Bone marrow (tissue), 2 donors: ENCODE results near the gene NFAT5.
"Not testable (repeated sequence)": the region's sequence is repeated elsewhere in the genome, so short reads cannot be mapped to it uniquely, and the experiment has no call there.

Experiments
- DNase-seq, 2 donors: peaks; one replicate each; lab custom pipeline; 2025; lab: John Stamatoyannopoulos, UW

NFAT5 gene, protein sequence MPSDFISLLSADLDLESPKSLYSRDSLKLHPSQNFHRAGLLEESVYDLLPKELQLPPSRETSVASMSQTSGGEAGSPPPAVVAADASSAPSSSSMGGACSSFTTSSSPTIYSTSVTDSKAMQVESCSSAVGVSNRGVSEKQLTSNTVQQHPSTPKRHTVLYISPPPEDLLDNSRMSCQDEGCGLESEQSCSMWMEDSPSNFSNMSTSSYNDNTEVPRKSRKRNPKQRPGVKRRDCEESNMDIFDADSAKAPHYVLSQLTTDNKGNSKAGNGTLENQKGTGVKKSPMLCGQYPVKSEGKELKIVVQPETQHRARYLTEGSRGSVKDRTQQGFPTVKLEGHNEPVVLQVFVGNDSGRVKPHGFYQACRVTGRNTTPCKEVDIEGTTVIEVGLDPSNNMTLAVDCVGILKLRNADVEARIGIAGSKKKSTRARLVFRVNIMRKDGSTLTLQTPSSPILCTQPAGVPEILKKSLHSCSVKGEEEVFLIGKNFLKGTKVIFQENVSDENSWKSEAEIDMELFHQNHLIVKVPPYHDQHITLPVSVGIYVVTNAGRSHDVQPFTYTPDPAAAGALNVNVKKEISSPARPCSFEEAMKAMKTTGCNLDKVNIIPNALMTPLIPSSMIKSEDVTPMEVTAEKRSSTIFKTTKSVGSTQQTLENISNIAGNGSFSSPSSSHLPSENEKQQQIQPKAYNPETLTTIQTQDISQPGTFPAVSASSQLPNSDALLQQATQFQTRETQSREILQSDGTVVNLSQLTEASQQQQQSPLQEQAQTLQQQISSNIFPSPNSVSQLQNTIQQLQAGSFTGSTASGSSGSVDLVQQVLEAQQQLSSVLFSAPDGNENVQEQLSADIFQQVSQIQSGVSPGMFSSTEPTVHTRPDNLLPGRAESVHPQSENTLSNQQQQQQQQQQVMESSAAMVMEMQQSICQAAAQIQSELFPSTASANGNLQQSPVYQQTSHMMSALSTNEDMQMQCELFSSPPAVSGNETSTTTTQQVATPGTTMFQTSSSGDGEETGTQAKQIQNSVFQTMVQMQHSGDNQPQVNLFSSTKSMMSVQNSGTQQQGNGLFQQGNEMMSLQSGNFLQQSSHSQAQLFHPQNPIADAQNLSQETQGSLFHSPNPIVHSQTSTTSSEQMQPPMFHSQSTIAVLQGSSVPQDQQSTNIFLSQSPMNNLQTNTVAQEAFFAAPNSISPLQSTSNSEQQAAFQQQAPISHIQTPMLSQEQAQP (N-terminal part only)

DNA sequence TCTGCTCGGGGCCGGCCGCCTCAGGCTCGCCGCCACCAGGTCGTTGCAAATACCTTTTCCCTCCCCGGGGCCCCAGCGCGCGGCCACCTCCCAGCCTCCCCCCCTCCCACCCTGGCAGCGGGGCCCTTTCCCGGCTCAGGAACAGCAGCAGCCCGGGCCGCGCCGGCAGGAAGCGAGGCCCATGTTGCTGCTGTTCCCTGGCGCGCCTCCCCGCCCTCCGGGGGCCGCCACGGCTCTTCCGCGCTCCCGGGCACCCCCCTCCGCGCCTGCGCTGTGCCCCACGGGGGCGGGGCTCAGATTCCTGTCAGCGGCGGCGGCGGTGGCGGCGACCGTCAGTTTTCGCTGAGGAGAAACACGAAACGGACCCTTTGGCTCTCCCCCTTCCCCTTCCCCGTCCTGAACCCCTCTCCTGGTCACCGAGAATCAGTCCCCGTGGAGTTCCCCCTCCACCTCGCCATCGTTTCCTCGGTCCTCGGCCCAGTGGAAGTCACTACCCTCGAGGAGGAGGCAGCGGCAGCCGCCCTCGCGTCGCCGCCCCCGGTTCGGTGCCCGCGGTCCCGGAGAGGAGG is at the start of gene NFAT5:
NFAT5 (plus strand) TSS at position 296 of the 569 bp plus-strand sequence. CDS start 336 bp downstream, outside the sequence.
- DNase-seq = peak; percentile 59 to 86

DNA sequence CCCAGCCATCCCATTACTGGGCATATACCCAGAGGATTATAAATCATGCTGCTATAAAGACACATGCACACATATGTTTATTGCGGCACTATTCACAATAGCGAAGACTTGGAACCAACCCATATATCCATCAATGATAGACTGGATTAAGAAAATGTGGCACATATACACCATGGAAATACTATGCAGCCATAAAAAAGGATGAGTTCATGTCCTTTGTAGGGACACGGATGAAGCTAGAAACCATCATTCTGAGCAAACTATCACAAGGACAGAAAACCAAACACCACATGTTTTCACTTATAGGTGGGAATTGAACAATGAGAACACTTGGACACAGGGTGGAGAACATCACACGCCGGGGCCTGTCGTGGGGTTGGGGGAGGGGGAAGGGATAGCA is 47.9 kb upstream of the NFAT5 start:
- not testable (repeated sequence) for DNase-seq

DNA sequence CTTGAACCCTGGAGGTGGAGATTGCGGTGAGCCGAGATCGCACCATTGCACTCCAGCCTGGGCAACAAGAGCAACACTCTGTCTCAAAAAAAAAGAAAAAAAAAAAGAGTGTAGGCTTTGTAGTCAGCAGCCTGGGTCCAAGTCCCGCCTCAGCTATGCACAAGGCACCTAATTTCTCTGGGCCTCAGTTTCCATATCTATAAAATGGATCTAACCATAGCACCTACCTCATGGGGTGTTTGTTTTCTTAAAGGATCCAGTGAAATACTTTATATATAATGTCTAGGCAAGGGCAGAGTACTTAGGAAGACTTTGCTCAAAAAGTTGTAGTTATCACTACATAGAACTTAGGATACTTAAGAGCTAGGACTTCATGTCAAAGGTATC is 45.4 kb upstream of the NFAT5 start:
- DNase-seq = no peak

DNA sequence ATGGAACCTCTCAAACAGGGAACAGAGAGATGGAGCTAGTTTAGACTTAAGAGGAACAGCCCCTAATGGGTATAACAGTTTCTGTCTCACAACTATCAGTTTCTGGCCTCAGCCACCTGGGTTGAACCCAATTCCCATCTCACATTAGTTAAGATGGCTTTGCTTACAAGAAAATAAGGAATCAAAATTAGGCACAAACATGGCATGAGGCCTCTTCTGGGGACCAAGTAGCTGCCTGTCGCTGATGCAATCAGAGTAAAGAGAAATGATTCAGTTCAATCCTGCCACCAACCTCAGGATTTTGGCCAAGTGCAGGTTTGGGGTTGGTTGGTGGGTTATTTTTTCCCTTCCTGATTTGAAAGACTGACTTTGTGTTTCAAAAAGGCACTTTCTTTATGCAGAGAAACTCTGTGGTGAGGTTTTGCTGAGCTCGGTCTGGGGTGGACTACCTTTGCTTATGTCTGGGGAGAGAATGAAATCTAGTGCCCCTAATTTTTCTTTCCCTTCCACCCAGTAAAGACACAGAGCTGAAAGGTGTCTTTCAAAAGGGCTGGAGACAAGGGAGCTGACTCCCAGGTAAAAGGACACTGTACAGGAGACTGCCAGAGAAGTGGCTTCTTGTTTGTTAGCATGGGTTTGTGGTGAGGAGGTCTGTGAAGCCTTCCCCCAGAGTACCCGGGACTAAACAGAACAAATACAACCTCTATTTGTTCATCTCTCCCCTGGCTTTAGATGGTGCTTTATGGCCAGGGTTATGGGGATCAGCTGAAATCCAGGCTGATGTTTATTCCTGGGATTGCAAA is 44.8 kb upstream of the NFAT5 start:
- DNase-seq = no peak

DNA sequence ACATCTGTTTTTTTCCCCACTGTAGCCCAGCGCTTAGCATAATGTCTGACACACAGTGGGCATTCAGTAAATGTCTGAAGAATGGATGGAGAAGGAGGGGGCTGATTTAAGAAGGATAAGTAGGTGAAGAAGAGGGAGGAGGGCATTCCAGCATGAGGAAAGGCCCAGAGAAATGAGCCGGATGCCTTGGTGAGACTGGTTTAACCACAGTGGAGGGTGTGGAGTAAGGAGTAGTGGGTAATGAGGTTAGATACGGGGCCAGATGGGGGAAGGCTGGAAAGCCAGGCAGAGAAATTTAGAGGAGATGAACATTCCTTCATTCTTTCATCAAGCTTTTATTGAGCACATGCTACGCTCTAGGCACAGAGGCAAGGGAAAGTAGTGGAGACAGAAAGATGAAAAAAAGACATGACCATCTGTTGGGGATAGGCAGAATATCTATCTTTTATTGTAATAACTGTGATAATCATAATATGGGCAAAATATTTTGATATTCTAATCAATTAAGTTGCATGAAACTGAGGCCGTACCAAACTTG is 43.7 kb upstream of the NFAT5 start:
- no peak for DNase-seq

DNA sequence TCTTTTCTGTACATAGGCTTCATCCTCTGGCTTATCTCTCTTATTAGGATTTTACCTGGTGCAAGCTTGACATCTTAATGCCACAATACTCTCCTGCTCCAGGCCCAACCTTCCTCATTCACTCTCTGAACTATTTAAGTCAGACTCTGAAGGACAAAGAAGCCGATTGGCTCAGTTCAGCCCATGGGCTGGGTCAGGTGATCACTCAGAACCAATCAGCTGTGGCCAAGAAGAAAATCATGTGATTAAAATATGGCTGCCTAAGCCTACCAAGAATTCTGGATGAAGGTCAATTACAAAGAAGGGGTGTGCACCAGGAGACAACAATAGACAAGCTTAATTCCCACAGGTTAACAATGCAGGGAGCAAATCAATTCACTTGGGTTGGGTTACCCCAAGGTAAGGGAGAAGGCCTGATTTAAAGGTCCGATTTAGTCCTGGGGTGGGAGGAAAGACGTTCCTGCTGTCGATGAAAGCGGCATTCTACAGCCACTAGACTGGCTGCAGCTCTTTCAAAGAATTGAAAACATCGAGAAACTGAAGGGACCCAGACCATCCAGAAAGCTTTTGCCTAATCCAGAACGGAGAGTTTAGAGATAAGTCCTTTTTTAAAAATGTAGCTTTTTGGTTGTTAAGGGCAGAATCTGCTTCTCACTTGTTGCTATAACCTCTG is 42.9 kb upstream of the NFAT5 start:
- no peak for DNase-seq

DNA sequence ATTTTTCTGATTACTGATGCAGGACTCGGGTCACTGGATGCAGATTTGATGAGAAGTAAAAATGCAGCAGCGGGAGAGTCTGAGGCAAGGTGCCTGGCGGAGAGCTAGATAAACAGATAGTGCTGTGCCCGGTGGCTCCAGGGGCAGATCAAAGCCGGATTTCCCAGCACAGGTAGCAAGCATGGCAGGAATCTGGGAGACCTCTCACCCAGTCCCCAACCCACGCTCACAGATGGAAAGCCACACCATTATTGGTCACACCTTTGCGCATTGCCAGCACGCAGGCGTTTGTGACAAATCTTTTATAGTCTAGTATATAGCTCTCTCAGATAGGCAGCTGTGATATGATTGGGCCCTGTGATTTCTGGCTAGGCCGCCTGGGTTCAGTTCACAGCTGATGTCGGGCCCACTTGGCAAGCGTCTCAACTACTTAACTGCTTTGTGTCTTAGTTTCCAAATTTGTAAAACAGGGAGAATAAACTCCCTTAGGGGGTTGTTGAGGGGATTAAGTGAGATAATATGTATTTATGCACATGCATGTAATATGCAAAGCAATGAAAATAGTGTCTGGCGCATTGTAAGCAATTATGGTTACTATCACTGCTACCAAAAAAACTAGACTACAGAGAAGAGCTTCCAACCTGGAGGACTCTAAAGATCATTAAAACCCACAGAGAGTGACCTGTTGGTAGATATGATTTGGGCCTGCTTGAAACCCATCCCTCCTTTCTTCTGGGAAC is 42.0 kb upstream of the NFAT5 start:
- DNase-seq = no peak

DNA sequence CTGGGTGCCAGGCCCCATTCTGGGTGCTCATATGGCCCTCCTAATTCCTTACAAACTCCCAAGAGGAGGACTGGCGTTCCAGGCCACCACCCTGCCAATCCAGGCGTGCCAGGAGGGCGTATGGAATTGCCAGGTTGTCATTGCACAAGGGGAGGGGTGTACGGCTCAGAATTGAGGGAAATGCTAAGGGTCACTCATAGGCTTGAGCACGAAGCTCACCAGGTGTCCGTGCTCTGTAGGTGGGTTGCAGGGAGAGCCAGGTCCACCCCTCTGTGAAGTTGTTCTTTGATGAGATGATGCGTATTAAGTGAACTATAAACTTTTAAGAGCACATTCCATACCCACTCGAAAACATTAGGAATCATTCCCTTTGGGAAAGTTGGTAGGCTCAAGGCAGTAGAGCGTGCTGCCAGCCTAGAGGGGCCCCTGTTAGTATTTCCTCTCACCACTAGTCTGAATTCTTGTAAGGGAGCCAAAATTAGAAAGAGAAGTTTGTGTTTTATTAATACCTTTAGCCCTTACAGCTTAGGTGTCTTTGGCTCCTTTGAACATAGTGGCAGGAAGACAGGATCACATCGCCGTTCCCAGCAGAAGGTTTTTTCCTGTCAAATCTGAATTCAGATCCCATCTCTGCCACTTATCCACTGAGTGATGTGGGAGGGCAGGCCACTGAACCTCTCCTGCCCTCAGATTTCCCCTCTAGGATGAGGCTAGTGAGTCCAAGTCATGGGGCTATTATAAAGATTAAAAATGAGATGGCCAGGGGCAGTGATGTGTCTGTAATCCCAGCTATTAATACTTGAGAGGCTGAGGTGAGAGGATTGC is 38.7 kb upstream of the NFAT5 start:
- no peak for DNase-seq

DNA sequence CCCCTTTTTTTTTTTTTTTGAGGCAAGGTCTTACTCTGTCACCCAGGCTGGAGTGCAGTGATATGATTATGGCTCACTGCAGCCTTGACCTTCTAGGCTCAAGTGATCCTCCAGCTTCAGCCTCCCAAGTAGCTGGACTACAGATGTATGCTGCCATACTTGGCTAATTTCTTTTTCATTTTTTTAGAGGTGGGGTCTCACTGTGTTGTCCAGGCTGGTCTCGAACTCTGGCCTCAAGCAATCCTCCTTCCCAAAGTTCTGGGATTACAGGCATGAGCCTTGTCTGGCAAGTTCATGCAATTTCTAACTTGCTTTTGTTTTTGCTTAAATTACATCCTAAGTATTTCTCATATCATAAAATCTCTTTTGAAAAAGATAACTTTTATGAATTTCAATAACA is 33.8 kb upstream of the NFAT5 start:
- no peak for DNase-seq

DNA sequence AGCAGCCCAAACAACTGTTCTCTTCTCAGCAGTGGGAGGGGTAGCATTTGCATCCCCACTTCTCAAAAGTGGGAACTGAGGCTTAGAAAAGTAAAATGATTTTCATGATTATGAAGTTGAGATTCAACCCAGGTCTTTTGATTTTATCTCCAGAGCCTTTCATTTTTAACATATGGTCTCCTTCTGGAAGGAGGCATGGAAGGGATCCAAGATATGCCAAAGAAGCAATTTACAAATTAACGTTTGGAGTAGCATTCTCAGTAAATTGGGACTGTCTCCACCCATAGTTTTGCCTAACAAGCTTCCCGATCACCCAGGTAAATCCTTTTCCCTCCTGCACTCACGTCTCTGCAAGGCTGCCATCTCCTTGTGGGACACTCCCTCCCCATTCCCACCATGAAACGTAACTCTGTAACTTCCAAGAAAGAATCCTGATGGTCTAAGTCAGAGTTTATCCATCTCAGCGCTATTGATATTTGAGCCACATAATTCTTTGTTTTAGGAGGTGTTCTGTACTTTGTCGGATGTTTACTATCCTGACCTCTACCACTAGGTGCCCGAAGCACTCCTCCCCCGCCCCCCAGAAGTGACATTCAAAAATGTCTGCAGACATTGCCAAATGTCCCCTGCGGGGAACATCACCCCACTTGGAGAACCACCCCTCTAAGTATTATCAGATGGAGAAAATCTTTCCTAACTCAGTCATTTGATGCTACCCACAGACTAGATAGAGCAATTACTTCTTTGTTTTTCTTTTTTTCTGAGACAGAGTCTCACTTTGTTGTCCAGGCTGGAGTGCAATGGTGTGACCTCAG is 32.9 kb upstream of the NFAT5 start:
- DNase-seq = no peak

DNA sequence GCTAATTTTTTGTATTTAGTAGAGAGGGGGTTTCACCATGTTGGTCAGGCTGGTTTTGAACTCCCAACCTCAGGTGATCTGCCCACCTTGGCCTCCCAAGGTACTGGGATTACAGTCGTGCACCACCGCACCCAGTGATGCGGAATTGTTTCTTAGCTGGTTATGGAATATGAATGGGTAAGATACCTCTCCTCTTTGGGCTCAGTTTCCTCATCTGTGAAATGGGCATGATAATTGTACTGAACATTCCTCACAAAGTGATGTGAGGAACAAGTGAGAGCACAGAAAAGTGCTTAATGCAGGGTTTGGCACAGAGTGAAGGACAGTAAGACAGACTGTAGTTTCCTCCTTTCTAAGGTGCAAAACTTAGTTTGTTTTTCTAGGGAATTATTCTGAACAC is 31.0 kb upstream of the NFAT5 start:
- DNase-seq = no peak

DNA sequence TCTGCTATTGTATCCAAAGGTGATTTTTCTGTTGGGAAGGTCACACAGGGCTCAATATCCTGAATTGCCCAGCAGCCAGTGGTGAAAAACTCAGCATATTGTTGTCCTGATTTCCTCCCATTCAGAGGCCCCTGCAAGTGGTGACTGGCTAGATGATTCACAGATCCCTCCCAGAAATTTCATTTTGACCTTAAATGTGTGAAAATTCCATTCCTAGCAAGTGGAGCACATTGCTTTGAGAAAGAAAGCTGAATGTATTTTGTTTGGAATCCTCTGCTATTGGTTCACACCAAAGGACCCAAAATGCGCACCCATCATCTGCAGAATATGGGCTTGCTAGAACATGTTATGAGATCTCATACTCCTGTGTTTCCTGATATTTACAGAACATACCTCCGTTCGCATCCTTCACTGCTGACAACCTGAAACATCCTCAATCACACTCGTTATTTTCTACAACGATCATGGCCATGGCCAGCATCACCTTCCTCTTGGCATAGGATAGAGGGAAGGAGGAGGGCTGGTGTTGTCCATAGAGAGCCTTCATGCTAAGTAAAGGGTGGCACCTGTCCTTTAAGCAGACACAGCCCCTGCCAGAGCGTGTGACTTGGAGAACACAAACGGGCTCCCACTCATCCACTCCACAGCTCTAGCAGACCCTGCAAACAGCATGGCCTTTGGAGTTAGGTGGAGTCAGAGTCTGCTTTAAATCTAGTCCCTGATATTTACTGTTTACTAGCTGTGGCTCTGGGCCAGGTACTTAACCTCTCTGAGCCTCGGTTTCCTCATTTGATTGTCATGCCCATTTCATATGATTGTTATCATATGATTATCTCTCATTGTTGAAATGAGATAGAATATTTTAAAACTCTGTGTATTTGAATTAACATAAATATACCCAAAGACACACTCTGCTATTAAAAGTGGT is 30.4 kb upstream of the NFAT5 start:
- DNase-seq = no peak

DNA sequence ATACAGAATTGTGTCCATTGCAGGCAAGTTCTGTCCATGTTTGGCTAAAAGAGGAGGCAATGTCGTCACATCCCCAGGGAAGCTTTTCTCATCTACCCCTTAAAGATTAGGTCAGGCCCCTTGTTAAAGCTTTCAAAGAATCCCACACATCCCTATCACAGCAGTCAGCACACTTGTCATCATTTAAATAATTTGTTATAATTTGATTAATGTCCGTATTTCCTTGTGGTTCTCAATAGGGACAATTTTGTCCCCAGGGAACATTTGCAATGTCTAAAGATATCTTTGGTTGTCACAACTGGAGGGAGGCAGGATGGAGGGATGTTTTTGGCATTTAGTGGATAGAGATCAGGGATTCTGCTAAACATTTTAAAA is 28.1 kb upstream of the NFAT5 start:
- DNase-seq = no peak

DNA sequence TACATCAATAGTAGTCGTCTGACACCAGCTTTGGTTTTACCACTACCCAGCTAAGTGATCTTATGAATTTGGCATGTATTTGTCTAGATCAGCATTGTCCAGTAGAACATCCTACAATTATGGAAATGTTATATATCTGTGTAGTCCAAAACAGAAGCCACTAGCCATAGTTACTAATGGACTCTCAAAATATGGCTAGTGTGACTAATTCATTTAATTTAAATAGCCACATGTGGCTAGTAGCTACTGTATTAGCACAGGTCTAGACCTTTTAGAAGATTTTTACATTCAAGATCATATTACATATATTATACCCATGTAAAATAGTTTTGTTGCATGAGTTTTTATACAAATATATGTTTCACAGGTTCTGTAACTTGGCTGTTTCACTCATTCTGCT is 27.0 kb upstream of the NFAT5 start:
- DNase-seq = no peak

DNA sequence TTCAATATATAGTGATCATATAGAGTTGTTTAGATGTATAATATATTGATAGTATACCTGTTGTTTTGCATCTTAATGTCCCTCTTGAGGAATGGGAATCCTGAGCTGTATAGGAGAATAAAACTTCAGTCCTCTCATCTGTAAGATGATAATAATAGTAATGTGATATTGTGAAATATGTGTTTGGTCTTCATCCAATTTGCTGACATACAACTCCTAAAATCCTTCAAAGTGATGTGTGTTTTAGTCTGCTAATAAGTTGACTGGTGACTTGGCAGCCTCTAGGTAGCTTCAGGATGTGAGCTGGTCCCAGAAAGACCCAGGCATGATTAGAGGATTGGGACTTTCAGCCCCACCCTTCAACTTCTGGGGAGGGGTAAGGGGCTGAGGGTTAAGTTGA is 22.8 kb upstream of the NFAT5 start:
- no peak for DNase-seq

DNA sequence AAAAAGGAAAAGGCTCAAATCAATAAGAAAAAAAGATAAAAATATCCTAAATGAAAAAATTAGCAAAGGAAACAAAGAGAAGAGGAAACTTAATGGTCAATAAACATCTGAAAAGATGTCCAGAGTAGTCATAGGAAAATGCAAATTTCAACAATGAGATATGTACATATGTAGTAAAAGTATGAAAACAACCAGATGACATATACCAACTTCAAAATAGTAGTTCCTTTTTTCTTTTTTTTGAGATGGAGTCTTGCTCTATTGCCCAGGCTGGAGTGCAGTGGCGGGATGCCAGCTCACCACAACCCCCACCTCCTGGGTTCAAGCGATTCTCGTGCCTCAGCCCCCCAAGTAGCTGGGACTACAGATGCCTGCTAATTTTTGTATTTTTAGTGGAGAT is 21.7 kb upstream of the NFAT5 start:
- DNase-seq = no peak

DNA sequence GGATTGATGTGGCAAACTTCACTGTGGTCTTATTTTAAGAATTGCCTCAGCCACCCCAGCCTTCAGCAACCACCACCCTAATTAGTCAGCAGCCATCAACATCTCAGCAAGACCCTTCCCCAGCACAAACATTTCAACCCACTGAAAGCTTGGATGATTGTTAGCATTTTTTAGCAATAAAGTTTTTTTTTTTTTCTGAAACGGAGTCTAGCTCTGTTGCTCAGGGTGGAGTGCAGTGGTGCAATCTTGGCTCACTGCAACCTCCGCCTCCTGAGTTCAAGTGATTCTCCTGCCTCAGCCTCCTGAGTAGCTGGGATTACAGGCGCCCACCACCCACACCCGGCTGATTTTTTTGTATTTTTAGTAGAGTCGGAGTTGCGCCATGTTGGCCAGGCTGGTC is 19.1 kb upstream of the NFAT5 start:
- not testable (repeated sequence) for DNase-seq
